Neural progenitor cell (in vitro differentiated cells): ENCODE data around the gene PAQR9.

Experiments
- CTCF ChIP-seq: fragments of 200-600 bp; sonication (generic); IDR thresholded peaks from 2 replicates; pipeline ENCODE4 v1.5.1; 2017; ENCODE audit warnings: antibody characterized with exemption, mild to moderate bottlenecking
- EZH2 ChIP-seq: fragments of 200-600 bp; sonication (generic); IDR thresholded peaks from 2 replicates; pipeline ENCODE4 v1.6.1; 2017; ENCODE audit warnings: antibody characterized with exemption, mild to moderate bottlenecking, moderate library complexity
- EZH2phosphoT487 ChIP-seq: fragments of 200-600 bp; sonication (generic); IDR thresholded peaks from 2 replicates; pipeline ENCODE4 v1.6.1; 2017; ENCODE audit warnings: antibody characterized with exemption

GRCh38 chr3:142984255-142984654, 20.8 kb upstream of the PAQR9 start:
- TF ChIP-seq CTCF (no peak), EZH2 (no peak), EZH2phosphoT487 (no peak)
